Measurements from ENCODE around the gene CEP170.
"Not testable (repeated sequence)": the region's sequence is repeated elsewhere in the genome, so short reads cannot be mapped to it uniquely, and the experiment has no call there.

CEP170 gene

GRCh38 chr1:243150906-243151305, 104.2 kb downstream of the CEP170 start:
- not testable (repeated sequence) for DNase-seq

DNA sequence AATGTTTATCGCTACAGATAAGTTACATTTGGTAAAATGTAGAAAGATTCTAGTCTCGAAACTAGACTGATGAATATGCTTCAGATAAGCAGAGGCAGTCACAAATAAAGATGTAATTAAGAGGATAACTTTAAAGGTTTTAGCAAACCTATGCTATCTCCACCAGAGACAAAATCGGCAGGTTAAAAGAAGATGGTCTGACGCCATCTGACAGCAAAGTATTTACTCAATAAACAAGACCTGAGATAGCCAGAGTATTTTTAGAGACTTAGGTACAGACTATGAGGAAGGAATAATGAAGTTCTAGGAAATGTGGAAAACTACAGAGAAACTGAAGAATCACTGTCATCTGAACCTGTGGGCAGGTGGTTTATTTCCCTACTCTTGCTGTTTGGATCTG, 106.0 kb downstream of the CEP170 start:
- DNase-seq = not testable (repeated sequence)

DNA sequence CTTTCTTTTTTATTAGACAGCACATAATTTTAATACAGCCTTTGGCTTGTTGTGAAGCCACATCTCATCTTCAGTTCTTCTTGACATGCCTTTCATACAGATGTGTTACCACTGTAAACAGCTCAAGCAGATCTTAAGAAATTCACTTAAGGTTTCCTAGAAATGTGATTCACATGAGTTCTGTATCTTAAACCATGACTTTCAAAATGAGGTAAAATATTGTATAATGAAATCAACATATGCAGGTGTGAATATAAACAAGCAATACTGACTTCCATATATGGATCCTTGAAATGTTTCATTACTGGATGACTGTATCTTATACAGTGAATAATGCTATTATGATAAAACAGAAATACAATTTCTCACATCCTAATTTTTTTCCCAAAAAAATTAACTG, 107.7 kb downstream of the CEP170 start:
- not testable (repeated sequence) for DNase-seq

DNA sequence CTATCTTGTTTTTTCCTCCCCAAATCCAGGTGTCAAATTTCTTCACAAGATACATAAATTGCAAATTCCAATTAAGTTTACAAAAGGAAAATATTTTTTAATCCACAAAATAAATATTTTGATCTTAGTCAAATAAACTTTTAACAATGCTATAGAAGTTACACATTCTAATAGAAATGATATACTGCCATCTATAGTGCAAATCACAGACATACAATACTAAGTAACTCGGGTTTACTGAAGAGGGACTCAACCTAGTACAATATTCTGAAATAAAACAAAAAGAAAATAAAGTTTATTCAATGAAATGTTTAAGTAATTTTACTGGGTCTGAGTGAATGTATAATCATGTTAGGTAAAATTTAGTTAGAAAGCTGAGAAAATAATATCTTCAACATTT, 114.6 kb downstream of the CEP170 start:
- not testable (repeated sequence) for DNase-seq

GRCh38 chr1:243122876-243123409, 132.1 kb downstream of the CEP170 start:
- not testable (repeated sequence) for DNase-seq

- not testable (repeated sequence) for DNase-seq
Observed at GRCh38 chr1:243121939-243122338, 133.1 kb downstream of the CEP170 start.

DNA sequence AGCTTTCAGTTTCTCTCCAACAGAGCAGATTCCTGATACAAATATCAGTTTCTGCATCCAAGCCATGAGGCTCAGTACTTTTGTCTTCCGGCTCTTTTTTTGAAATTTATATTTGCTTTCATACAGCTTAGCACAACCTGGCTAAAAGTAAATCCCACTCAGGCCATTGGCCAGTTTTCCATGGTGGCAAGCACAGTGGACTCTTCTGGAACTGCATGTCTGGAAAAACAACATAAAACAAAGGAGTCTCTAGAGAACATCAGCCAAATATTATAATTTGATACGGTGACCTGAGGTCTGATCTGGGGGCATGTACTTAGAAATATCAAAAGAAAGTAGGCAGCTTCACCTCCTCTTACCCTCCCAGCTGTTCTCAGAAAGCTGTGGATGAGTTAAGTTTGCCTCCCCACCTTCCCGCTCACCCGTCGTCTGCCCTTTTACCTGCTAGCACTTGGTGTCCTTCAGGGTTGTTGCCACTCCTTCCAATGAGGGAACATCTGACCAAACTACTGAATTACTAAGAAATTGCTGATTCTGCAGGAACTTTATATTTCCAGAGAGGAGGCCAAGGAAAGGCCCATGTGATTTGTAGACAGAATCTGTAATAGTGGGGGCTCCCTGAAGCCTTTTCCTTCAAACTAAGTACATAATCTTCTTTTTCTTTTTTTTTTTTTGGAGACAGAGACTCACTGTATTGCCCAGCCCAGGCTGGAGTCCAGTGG, 136.3 kb downstream of the CEP170 start:
- not testable (repeated sequence) for DNase-seq

DNA sequence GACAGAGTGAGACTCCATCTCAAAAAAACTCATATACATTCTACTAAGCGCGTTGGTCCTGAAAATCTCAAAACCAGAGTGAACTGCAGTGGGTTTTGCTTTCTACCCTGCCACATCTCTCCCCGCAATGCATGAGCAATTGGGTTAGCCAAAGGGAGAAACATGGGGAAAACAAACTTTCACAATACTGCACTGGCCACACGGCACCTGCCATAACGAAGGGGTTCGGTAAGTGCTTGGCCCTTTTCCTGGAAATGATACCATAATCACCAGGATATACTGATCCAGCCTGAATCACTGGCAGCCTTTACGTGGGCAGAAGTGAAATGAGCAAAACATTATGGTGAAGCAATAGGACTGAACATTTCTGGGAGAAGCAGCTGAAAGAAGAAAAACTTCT, 138.9 kb downstream of the CEP170 start:
- DNase-seq = not testable (repeated sequence)

DNA sequence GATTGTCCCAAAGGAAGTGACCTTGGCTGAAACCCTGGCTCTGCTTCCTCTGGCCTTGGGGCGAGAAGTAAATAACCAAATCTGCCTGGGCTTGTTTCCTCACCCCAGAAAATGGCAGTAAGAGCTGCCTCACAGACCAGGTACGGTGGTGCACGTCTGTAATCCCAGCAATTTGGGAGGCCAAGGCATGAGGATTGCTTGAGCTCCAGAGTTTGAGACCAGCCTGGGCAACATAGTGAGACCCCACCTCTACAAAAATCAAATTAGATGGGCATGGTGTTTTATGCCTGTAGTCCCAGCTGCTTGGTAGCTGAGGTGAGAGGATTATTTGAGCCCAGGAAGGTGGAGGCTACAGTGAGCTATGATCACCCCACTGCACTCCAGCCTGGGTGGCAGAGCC, 140.3 kb downstream of the CEP170 start:
- DNase-seq = not testable (repeated sequence)

DNA sequence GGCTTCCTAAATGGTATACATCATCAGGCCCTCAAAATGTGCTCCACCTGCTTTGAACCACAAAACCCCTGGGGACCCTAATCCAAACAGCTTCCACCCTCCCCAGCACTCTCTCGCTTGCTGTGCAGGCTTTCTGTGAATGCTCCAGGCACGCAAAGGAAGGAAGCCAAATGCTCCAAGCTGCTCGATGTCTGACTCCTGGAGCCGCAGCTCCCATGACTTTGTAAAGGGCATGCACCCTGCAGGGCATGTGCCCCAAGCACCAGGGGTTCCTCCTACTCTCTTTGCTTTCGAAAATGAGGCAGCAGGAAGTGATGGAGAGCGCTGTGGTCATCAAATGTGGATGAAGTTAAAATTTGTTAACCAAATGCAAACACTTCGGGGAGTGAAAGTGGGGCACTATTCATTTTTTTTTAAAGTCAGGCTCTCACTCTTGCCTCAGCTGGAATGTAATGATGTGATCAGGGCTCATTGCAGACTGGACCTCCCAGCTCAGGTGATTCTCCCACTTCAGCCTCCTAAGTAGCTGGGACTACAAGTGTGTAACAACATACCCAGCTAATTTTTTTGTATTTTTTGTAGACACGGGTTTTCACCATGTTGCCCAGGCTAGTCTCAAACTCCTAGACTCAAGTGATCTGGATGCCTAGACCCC, 140.9 kb downstream of the CEP170 start:
- DNase-seq = not testable (repeated sequence)

DNA sequence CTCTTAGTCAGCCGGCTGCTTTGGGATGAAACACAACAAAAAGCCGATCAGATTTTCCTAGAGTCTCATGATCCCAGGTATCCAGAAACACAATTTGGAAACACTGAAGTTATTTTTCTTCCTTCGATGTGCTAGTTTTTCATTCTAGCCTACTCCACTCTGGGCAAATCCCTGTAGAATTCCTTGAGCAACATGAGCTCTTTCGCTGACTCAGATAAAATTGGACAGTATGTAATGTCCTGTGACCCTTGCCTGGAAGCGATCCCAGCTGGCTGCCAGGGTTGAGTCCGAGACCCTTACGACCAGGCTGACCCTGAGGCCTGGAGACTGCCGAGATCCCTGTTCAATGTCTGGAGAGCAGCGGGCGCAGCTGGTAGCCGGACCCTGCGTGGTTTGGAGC, 147.9 kb downstream of the CEP170 start:
- not testable (repeated sequence) for DNase-seq

- DNase-seq = not testable (repeated sequence)
Observed at GRCh38 chr1:243105652-243106332, 149.3 kb downstream of the CEP170 start.

DNA sequence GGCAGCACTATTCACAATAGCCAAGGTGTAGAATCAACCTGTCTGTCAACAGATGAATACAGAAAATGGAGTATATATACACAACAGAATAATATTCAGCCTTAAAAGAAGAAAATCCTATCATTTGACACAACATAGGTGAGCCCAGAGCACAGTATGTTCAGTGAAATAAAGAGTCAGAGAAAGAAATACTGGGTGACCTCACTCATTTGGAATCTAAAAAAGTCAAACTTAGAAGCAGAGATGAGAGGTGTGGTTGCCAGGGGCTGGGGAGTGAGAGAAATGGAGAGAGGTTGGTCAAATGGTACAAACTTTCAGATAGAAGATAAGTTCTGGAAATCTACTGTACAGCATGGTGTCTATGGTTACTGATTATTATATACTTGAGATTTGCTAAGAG, 150.0 kb downstream of the CEP170 start:
- DNase-seq = not testable (repeated sequence)

- DNase-seq = not testable (repeated sequence)
Observed at GRCh38 chr1:243104452-243104851, 150.6 kb downstream of the CEP170 start.

DNA sequence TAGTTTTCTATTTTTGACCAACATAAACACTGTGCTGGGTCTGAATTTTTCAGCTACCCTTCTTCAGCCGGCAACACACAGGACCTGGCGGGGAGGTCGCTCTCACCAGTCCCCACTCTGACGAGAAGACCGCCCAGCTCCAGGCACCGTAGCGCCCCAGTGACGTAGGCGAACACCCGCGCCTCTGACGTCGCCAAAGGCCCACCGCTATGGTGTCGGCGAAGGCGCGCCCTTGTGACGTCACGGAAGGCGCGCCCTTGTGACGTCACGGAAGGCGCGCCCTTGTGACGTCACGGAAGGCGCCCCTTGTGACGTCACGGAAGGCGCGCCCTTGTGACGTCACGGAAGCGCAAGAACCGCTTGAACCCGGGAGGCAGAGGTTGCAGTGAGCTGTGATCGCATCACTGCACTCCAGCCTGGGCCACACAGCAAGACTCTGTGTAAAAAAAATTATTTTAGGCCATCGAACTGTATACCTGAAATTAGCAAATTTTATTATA, 153.5 kb downstream of the CEP170 start:
- DNase-seq = peak; percentile 31 to 72

GRCh38 chr1:243087368-243087767, 167.7 kb downstream of the CEP170 start:
- not testable (repeated sequence) for DNase-seq
